HTR-8/SVneo (cell line): Measurements from ENCODE around the gene PHF1.

Experiments
- DNase-seq: peaks from one replicate; pipeline ENCODE4 v3.0.0; 2011; ENCODE audit warnings: low spot score, mixed read lengths; ENCODE audit not compliant: insufficient read length
- FAIRE-seq: peaks from 2 replicates; lab custom pipeline; 2011; peaks lifted over from hg19 to GRCh38; lab: Jason Lieb, UNC

Gene PHF1

DNA sequence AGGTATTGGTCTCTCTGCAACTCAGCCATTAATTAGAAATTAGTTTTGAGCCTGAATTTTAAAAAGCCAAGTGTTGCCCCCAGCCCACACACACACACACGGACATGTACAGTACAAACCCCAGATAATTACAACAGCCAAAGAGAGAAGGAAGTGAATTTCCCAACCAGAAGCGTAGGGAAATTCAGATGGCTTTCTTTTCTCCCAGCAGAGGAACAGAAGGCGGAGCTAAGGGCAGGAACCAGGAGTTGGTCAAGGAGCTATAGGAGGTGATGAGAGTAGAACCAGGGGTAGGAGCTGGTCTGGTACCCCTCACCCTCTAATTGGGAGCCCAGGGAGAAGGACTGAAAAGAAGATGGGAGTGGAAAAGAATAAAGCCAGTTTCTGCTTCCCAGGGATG, 39.6 kb downstream of the PHF1 start:
- FAIRE-seq: no peak
- DNase-seq: no peak

- DNase-seq: no peak
- FAIRE-seq: no peak
Observed at GRCh38 chr6:33451606-33452005, 40.8 kb downstream of the PHF1 start.

GRCh38 chr6:33452496-33452895, 41.7 kb downstream of the PHF1 start:
- FAIRE-seq (no peak), DNase-seq (no peak)

DNA sequence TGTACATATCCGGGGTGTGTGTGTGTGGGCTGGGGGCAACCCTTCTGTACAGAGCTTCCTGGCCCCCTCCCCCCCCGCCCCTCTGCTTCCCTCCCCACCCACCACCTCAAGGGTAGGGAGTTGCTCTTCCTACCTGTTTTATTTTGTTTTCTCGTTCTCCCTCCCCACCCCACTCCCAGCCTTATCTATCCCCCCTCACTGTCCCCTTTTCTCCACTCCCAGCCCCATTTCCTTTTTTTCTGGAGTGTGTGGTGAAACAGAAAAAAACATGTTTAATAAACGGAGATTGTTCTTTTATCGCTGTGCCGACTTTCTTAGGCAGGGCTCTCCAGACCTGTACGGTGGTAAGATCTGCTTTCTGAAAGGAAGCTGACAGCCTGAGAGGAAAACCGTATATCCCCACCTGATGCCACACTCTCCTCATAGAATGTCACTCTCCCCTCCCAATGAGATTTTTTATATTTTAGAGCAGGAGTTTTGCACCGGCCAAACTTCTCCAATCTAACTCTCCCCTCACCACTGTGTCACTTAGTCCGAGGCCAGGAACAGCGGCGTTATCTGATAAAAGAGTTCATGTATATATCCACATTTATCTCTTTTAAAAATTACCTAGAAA, 42.7 kb downstream of the PHF1 start:
- FAIRE-seq (no peak), DNase-seq (no peak)

GRCh38 chr6:33454009-33454946, 43.5 kb downstream of the PHF1 start, which contains the start of gene ZBTB9:
ZBTB9 (plus strand) TSS chr6:33454576; CDS start chr6:33455101, 525 bp downstream.
- peak; percentile 99 for DNase-seq
- FAIRE-seq: peak; percentile 100

DNA sequence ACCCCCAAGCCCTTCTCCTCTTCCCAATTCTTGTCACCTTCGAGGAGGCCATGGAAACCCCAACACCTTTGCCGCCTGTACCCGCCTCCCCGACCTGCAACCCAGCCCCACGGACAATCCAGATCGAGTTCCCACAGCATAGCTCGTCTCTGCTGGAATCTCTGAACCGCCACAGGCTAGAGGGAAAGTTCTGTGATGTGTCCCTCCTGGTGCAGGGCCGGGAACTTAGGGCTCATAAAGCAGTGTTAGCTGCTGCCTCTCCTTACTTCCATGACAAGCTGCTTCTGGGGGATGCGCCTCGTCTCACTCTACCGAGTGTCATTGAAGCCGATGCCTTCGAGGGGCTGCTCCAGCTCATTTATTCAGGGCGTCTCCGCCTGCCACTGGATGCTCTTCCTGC, 44.2 kb downstream of the PHF1 start:
- no peak for FAIRE-seq
- no peak for DNase-seq

DNA sequence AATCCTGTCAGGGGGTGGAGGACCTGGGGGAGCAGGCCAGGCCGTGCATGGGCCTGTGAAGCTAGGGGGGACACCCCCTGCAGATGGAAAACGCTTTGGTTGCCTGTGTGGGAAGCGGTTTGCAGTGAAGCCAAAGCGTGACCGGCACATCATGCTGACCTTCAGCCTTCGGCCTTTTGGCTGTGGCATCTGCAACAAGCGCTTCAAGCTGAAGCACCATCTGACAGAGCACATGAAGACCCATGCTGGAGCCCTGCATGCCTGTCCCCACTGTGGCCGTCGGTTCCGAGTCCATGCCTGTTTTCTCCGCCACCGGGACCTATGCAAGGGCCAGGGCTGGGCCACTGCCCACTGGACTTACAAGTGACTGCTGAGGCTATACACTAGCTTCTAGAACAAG, 45.3 kb downstream of the PHF1 start:
- FAIRE-seq (no peak), DNase-seq (no peak)

DNA sequence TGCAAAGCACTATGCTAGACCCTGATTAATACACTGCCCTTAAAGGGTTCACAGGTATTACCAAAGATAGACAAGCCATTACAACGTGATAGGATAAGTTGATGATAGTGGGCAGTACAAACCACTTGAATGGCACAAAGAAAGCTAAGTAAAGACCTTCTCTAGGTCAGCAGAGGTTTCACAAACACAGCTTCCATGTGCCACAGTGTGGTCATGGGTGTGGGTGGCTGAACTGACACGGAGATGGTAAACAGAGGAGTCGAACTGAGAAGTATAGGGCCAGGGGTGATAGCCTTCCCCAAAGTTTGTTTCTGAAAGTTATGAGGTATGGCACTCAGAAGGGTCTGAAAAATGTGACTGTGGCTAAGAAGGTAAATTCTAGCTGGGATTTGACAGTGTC, 47.9 kb downstream of the PHF1 start:
- FAIRE-seq (no peak), DNase-seq (no peak)

- DNase-seq (no peak), FAIRE-seq (no peak)
Observed at GRCh38 chr6:33459226-33459625, 48.4 kb downstream of the PHF1 start.
